Measurements from ENCODE around the gene CDC14A. TPM values are rescaled to one million over a fixed set of nuclear protein-coding genes. Genes with fewer than 3 reads are reported as not detected.
A peak's percentile ranks its signal among the peaks of the same experiment; 100 is the strongest.

CDC14A gene
- polyA plus RNA-seq, 6 donors from 2014 or later = 6.1 to 17.1 (median 14.4) TPM

- Mint-ChIP-seq H3K4me1 (peaks cover 5 to 8% (median 8%) of the 10 kb centered on the region in 3 donors), H3K36me3 (no peaks in the 10 kb centered on the region), H3K27me3 (no peaks in the 10 kb centered on the region), H3K4me3 (no peak overlapping the region), H3K27ac (peak overlapping the region in 1 of 6 donors; percentile 22), H3K9me3 (no peaks in the 10 kb centered on the region)
- DNase-seq = no peak
- no peak for ATAC-seq (ENCODE audit: low read depth in 2 of 2)
Measured at GRCh38 chr1:100457683-100458082, 105.4 kb downstream of the CDC14A start.

GRCh38 chr1:100458661-100459357 lies 106.5 kb downstream of the CDC14A start:
- H3K4me1 Mint-ChIP-seq = peaks cover 8 to 16% (median 14%) of the 10 kb centered on the region in 3 donors
- H3K4me3 Mint-ChIP-seq = no peak overlapping the region
- peak overlapping the region in 3 of 6 donors; percentile 34 to 95 (median 47) for H3K27ac Mint-ChIP-seq
- no peaks in the 10 kb centered on the region for H3K9me3 Mint-ChIP-seq
- DNase-seq = no peak
- H3K36me3 Mint-ChIP-seq = no peaks in the 10 kb centered on the region
- no peak for ATAC-seq (ENCODE audit: low read depth in 2 of 2)
- no peaks in the 10 kb centered on the region for H3K27me3 Mint-ChIP-seq

- peaks cover 14 to 23% (median 19%) of the 10 kb centered on the region in 3 donors for H3K4me1 Mint-ChIP-seq
- H3K4me3 Mint-ChIP-seq = no peak overlapping the region
- H3K9me3 Mint-ChIP-seq = no peaks in the 10 kb centered on the region
- DNase-seq (peak; percentile 39), ATAC-seq (ENCODE audit: low read depth in 2 of 2) (peak; percentile 66 to 72)
- no peaks in the 10 kb centered on the region for H3K36me3 Mint-ChIP-seq
- peak overlapping the region in 3 of 6 donors; percentile 39 to 95 (median 81) for H3K27ac Mint-ChIP-seq
- H3K27me3 Mint-ChIP-seq = no peaks in the 10 kb centered on the region
Measured at GRCh38 chr1:100459358-100460114, 107.2 kb downstream of the CDC14A start.

GRCh38 chr1:100461222-100461621 lies 108.9 kb downstream of the CDC14A start:
- no peak for ATAC-seq (ENCODE audit: low read depth in 2 of 2)
- DNase-seq = no peak
- peaks cover 14 to 23% (median 19%) of the 10 kb centered on the region in 3 donors for H3K4me1 Mint-ChIP-seq
- no peak overlapping the region for H3K27ac Mint-ChIP-seq
- no peaks in the 10 kb centered on the region for H3K9me3 Mint-ChIP-seq
- no peaks in the 10 kb centered on the region for H3K36me3 Mint-ChIP-seq
- H3K4me3 Mint-ChIP-seq = no peak overlapping the region
- no peaks in the 10 kb centered on the region for H3K27me3 Mint-ChIP-seq

GRCh38 chr1:100462326-100463025 lies 110.2 kb downstream of the CDC14A start:
- Mint-ChIP-seq H3K27ac (peak overlapping the region in 1 of 6 donors; percentile 14), H3K4me1 (peaks cover 14 to 23% (median 19%) of the 10 kb centered on the region in 3 donors), H3K36me3 (peaks cover under 1 to 3% of the 10 kb centered on the region in 2 donors), H3K9me3 (no peaks in the 10 kb centered on the region), H3K27me3 (no peaks in the 10 kb centered on the region), H3K4me3 (no peak overlapping the region)
- DNase-seq (no peak), ATAC-seq (ENCODE audit: low read depth in 2 of 2) (no peak)

- DNase-seq = peak; percentile 36
- ATAC-seq (ENCODE audit: low read depth in 2 of 2) = peak; percentile 82 to 83
- peaks cover 11 to 14% of the 10 kb centered on the region in 2 donors for H3K36me3 Mint-ChIP-seq
- H3K4me3 Mint-ChIP-seq = peak overlapping the region in 7 of 8 donors; percentile 27 to 80 (median 62)
- no peaks in the 10 kb centered on the region for H3K27me3 Mint-ChIP-seq
- H3K27ac Mint-ChIP-seq = peak overlapping the region in 5 of 6 donors; percentile 7 to 80 (median 40)
- peaks cover 14 to 23% (median 19%) of the 10 kb centered on the region in 3 donors for H3K4me1 Mint-ChIP-seq
- H3K9me3 Mint-ChIP-seq = no peaks in the 10 kb centered on the region
Measured at GRCh38 chr1:100463791-100464424, 111.6 kb downstream of the CDC14A start.

- Mint-ChIP-seq H3K27ac (peak overlapping the region in 1 of 6 donors; percentile 60), H3K4me1 (no peaks in the 10 kb centered on the region), H3K36me3 (peaks cover 11 to 23% of the 10 kb centered on the region in 2 donors), H3K4me3 (no peak overlapping the region), H3K27me3 (no peaks in the 10 kb centered on the region), H3K9me3 (no peaks in the 10 kb centered on the region)
- no peak for ATAC-seq (ENCODE audit: low read depth in 2 of 2)
- no peak for DNase-seq
Measured at GRCh38 chr1:100469578-100469977, 117.3 kb downstream of the CDC14A start.

GRCh38 chr1:100474834-100475233 lies 122.5 kb downstream of the CDC14A start:
- ATAC-seq (ENCODE audit: low read depth in 2 of 2) (no peak), DNase-seq (no peak)
- no peak overlapping the region for H3K4me3 Mint-ChIP-seq
- peaks cover 0 to 4% (median 0%) of the 10 kb centered on the region in 3 donors for H3K4me1 Mint-ChIP-seq
- peak overlapping the region in 2 of 6 donors; percentile 23 to 82 for H3K27ac Mint-ChIP-seq
- H3K27me3 Mint-ChIP-seq = no peaks in the 10 kb centered on the region
- peaks cover 12 to 18% of the 10 kb centered on the region in 2 donors for H3K36me3 Mint-ChIP-seq
- H3K9me3 Mint-ChIP-seq = no peaks in the 10 kb centered on the region

GRCh38 chr1:100476735-100477290 lies 124.5 kb downstream of the CDC14A start:
- no peak overlapping the region for H3K4me3 Mint-ChIP-seq
- H3K36me3 Mint-ChIP-seq = peaks cover 12 to 26% of the 10 kb centered on the region in 2 donors

GRCh38 chr1:100478816-100479215 lies 126.5 kb downstream of the CDC14A start:
- H3K4me3 Mint-ChIP-seq = no peak overlapping the region
- peaks cover 20 to 37% of the 10 kb centered on the region in 2 donors for H3K36me3 Mint-ChIP-seq
- no peak for DNase-seq
- H3K4me1 Mint-ChIP-seq = peaks cover 0 to 4% (median 0%) of the 10 kb centered on the region in 3 donors
- H3K9me3 Mint-ChIP-seq = peaks cover 0 to 4% (median 0%) of the 10 kb centered on the region in 7 donors
- H3K27ac Mint-ChIP-seq = no peak overlapping the region
- no peaks in the 10 kb centered on the region for H3K27me3 Mint-ChIP-seq
- no peak for ATAC-seq (ENCODE audit: low read depth in 2 of 2)

More at GRCh38 chr1:100476735-100477290, 124.5 kb downstream of the CDC14A start:
- DNase-seq = no peak
- Mint-ChIP-seq H3K27me3 (no peaks in the 10 kb centered on the region), H3K4me1 (peaks cover 0 to 4% (median 0%) of the 10 kb centered on the region in 3 donors), H3K9me3 (no peaks in the 10 kb centered on the region), H3K27ac (no peak overlapping the region)
- ATAC-seq (ENCODE audit: low read depth in 2 of 2) = no peak

- H3K27me3 Mint-ChIP-seq = no peaks in the 10 kb centered on the region
- no peak overlapping the region for H3K27ac Mint-ChIP-seq
- DNase-seq (no peak), ATAC-seq (ENCODE audit: low read depth in 2 of 2) (no peak)
- H3K36me3 Mint-ChIP-seq = peaks cover 25 to 36% of the 10 kb centered on the region in 2 donors
- H3K4me1 Mint-ChIP-seq = peaks cover 0 to 2% (median 0%) of the 10 kb centered on the region in 3 donors
- H3K4me3 Mint-ChIP-seq = no peak overlapping the region
- peaks cover 0 to 4% (median 0%) of the 10 kb centered on the region in 7 donors for H3K9me3 Mint-ChIP-seq
Measured at GRCh38 chr1:100479620-100480338, 127.5 kb downstream of the CDC14A start.

- no peaks in the 10 kb centered on the region for H3K4me1 Mint-ChIP-seq
- H3K4me3 Mint-ChIP-seq = no peak overlapping the region
- H3K27ac Mint-ChIP-seq = no peak overlapping the region
- peaks cover 0 to 4% (median 0%) of the 10 kb centered on the region in 7 donors for H3K9me3 Mint-ChIP-seq
- DNase-seq = no peak
- H3K36me3 Mint-ChIP-seq = peaks cover 28% of the 10 kb centered on the region in 2 donors
- no peak for ATAC-seq (ENCODE audit: low read depth in 2 of 2)
- no peaks in the 10 kb centered on the region for H3K27me3 Mint-ChIP-seq
Measured at GRCh38 chr1:100481303-100481702, 129.0 kb downstream of the CDC14A start.
